ENCODE measurements around the gene ZNF326.
"Not testable (repeated sequence)": the region's sequence is repeated elsewhere in the genome, so short reads cannot be mapped to it uniquely, and the experiment has no call there.

The ZNF326 gene

GRCh38 chr1:90000934-90001676 is 6.2 kb downstream of the ZNF326 start:
- FAIRE-seq (peak; percentile 24), DNase-seq (ENCODE audit: insufficient read length) (no peak)
- no peak for TF ChIP-seq TAF1 (IDR thresholded peaks at IDR 0.05; ENCODE audit: borderline replicate concordance, low read depth, low read length)
- no peak for TF ChIP-seq POLR2AphosphoS5 (IDR thresholded peaks at IDR 0.05; ENCODE audit: low read depth, low read length)
- TF ChIP-seq POLR2A (IDR thresholded peaks at IDR 0.05; ENCODE audit: low read depth, low read length) = no peak

- no peak for DNase-seq (ENCODE audit: insufficient read length)
- no peak for FAIRE-seq
Observed at GRCh38 chr1:90007979-90008404, 13.1 kb downstream of the ZNF326 start.

GRCh38 chr1:90012300-90012699 is 17.4 kb downstream of the ZNF326 start:
- TF ChIP-seq TAF1 (IDR thresholded peaks at IDR 0.05; ENCODE audit: borderline replicate concordance, low read depth, low read length) (no peak), POLR2A (IDR thresholded peaks at IDR 0.05; ENCODE audit: low read depth, low read length) (no peak), POLR2AphosphoS5 (IDR thresholded peaks at IDR 0.05; ENCODE audit: low read depth, low read length) (no peak)
- DNase-seq (ENCODE audit: insufficient read length) = no peak
- FAIRE-seq = no peak

More at GRCh38 chr1:90007979-90008404, 13.1 kb downstream of the ZNF326 start:
- TF ChIP-seq POLR2A (IDR thresholded peaks at IDR 0.05; ENCODE audit: low read depth, low read length) (no peak), POLR2AphosphoS5 (IDR thresholded peaks at IDR 0.05; ENCODE audit: low read depth, low read length) (no peak), TAF1 (IDR thresholded peaks at IDR 0.05; ENCODE audit: borderline replicate concordance, low read depth, low read length) (no peak)

- TF ChIP-seq POLR2AphosphoS5 (IDR thresholded peaks at IDR 0.05; ENCODE audit: low read depth, low read length) = no peak
- TF ChIP-seq POLR2A (IDR thresholded peaks at IDR 0.05; ENCODE audit: low read depth, low read length) = no peak
- no peak for TF ChIP-seq TAF1 (IDR thresholded peaks at IDR 0.05; ENCODE audit: borderline replicate concordance, low read depth, low read length)
- FAIRE-seq = no peak
- DNase-seq (ENCODE audit: insufficient read length) = no peak
Observed at GRCh38 chr1:90023691-90024090, 28.8 kb downstream of the ZNF326 start.

- FAIRE-seq (no peak), DNase-seq (ENCODE audit: insufficient read length) (no peak)
- TF ChIP-seq POLR2A (IDR thresholded peaks at IDR 0.05; ENCODE audit: low read depth, low read length) = no peak
- TF ChIP-seq TAF1 (IDR thresholded peaks at IDR 0.05; ENCODE audit: borderline replicate concordance, low read depth, low read length) = no peak
- no peak for TF ChIP-seq POLR2AphosphoS5 (IDR thresholded peaks at IDR 0.05; ENCODE audit: low read depth, low read length)
Observed at GRCh38 chr1:90027281-90027680, 32.4 kb downstream of the ZNF326 start.

- FAIRE-seq (no peak), DNase-seq (ENCODE audit: insufficient read length) (no peak)
- TF ChIP-seq POLR2A (IDR thresholded peaks at IDR 0.05; ENCODE audit: low read depth, low read length) = no peak
- TF ChIP-seq POLR2AphosphoS5 (IDR thresholded peaks at IDR 0.05; ENCODE audit: low read depth, low read length) = no peak
- TF ChIP-seq TAF1 (IDR thresholded peaks at IDR 0.05; ENCODE audit: borderline replicate concordance, low read depth, low read length) = no peak
Observed at GRCh38 chr1:90039652-90040051, 44.7 kb downstream of the ZNF326 start.

- no peak for TF ChIP-seq TAF1 (IDR thresholded peaks at IDR 0.05; ENCODE audit: borderline replicate concordance, low read depth, low read length)
- TF ChIP-seq POLR2AphosphoS5 (IDR thresholded peaks at IDR 0.05; ENCODE audit: low read depth, low read length) = no peak
- no peak for TF ChIP-seq POLR2A (IDR thresholded peaks at IDR 0.05; ENCODE audit: low read depth, low read length)
- FAIRE-seq (no peak), DNase-seq (ENCODE audit: insufficient read length) (no peak)
Observed at GRCh38 chr1:90043586-90043985, 48.7 kb downstream of the ZNF326 start.

- DNase-seq (ENCODE audit: insufficient read length) (no peak), FAIRE-seq (no peak)
- TF ChIP-seq POLR2AphosphoS5 (IDR thresholded peaks at IDR 0.05; ENCODE audit: low read depth, low read length) (no peak), POLR2A (IDR thresholded peaks at IDR 0.05; ENCODE audit: low read depth, low read length) (no peak), TAF1 (IDR thresholded peaks at IDR 0.05; ENCODE audit: borderline replicate concordance, low read depth, low read length) (no peak)
Observed at GRCh38 chr1:90044346-90044745, 49.4 kb downstream of the ZNF326 start.

- no peak for DNase-seq (ENCODE audit: insufficient read length)
- FAIRE-seq = peak; percentile 17
- TF ChIP-seq TAF1 (IDR thresholded peaks at IDR 0.05; ENCODE audit: borderline replicate concordance, low read depth, low read length) = no peak
- no peak for TF ChIP-seq POLR2A (IDR thresholded peaks at IDR 0.05; ENCODE audit: low read depth, low read length)
- no peak for TF ChIP-seq POLR2AphosphoS5 (IDR thresholded peaks at IDR 0.05; ENCODE audit: low read depth, low read length)
Observed at GRCh38 chr1:90045853-90046563, 51.1 kb downstream of the ZNF326 start.

GRCh38 chr1:90046635-90047034 is 51.7 kb downstream of the ZNF326 start:
- no peak for TF ChIP-seq TAF1 (IDR thresholded peaks at IDR 0.05; ENCODE audit: borderline replicate concordance, low read depth, low read length)
- no peak for TF ChIP-seq POLR2AphosphoS5 (IDR thresholded peaks at IDR 0.05; ENCODE audit: low read depth, low read length)
- TF ChIP-seq POLR2A (IDR thresholded peaks at IDR 0.05; ENCODE audit: low read depth, low read length) = no peak
- no peak for DNase-seq (ENCODE audit: insufficient read length)
- no peak for FAIRE-seq

- TF ChIP-seq POLR2AphosphoS5 (IDR thresholded peaks at IDR 0.05; ENCODE audit: low read depth, low read length) (no peak), POLR2A (IDR thresholded peaks at IDR 0.05; ENCODE audit: low read depth, low read length) (no peak), TAF1 (IDR thresholded peaks at IDR 0.05; ENCODE audit: borderline replicate concordance, low read depth, low read length) (no peak)
- FAIRE-seq (no peak), DNase-seq (ENCODE audit: insufficient read length) (no peak)
Observed at GRCh38 chr1:90048043-90048442, 53.1 kb downstream of the ZNF326 start.

- not testable (repeated sequence) for DNase-seq (ENCODE audit: insufficient read length); FAIRE-seq
Observed at GRCh38 chr1:90062700-90063643, 68.1 kb downstream of the ZNF326 start.

GRCh38 chr1:90064109-90064508 is 69.2 kb downstream of the ZNF326 start:
- FAIRE-seq = not testable (repeated sequence)

More at GRCh38 chr1:90064109-90064508, 69.2 kb downstream of the ZNF326 start:
- DNase-seq (ENCODE audit: insufficient read length) = not testable (repeated sequence)
